ENCODE results near the gene PATL1.

PATL1 gene

DNA sequence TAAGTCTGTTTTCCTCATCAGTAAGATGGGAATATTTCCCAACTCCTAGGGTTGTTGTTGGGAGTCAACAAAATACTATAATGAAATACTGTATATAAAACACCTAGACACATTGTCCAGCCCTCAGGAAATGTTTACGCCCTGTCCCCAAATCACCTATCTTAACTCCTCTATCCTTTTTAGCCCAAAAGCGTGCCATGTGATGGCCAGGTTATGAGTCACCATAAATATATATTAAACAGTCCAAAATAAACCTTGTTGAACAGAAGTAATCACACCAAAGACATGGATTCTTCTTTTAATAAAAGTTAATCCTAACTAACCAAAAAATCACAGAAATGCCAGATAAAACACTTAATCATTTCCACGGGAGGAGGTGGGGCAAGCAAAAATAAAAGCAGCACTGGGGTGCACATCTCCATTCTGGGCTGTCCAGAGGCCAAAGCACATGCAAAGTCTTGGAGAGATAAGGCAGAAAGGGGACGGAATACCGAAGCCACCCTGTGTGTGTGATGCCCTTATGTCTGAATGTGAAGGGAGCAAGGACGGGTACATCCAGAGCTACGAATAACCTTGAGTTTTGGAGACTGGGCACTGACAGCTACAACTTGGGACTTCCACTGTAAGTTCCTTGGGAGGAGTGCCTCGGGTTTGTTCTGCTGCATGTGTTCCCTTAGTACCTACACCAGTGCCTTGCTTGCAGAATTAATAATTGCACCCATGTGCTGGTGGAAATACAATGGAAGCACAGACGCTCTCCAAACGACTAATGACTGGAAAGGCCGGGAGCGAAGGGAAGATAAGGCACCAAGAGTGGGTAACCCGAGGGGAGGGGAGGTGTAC, 54.3 kb downstream of the PATL1 start:
- no peak for DNase-seq

DNA sequence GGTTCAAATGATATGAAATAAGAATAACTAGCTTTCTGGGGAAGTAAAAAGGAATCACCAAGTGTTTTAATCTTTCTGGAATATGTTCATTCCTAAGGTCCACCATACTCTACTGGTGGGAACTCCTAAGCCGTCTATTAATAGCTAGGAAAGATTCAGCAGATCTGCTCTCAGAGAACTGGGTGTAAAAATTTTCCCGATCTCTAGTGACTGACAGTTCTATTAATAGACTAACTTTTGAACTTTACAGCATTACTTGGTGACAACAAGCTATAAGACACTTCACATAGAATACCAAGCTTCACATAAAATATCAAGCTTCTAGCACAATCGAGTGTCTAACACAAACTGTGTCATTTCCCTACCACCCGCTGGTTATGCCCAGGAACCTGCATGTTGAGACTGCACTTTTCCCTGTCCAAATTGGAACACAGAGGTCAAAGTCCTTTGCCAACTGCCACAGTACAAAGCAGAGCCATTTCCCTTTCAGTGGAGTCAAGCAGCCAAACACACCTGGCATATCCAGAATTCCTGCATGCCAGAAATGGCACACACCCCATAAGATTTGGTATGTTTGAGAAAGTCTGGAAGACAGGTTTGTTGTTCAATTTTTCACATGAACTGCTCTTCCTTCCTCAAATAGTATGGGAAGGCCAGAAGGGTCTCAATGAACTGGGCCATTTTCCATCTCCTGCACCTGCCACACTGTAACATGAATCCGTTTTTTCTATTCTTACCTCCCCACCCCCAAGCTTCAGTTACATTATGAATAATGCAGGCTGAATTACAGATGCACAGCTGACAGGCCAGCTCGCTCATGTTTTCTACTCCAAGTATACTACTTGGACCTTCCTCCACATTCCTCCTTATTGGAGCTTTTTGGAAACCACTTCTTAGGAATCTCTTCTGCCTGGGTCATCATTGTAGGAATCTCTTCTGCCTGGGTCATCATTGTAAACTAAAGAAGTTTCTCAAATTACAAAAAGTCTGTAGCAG, 57.0 kb downstream of the PATL1 start:
- DNase-seq, result peak in 1 of 2 experiments; percentile 62

DNA sequence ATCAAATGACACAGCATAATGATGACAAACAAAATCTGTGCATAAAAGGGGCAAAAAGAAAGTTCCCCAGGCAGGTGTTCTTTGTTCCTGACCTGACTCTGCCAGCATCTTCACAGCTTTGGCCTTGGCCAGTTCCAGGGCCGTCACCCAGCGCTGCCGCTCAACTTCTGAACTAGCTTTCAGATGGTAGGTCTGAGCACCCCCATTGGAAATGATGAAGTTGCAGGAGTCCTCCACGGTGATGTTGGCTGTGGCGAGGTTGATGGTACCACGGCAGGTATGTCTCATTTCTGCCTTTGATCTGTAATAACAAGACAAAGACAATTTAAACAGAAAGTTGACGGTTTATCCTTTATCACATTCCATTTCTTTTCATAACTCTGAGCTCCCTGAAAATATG, 58.5 kb downstream of the PATL1 start:
- no peak for DNase-seq

DNA sequence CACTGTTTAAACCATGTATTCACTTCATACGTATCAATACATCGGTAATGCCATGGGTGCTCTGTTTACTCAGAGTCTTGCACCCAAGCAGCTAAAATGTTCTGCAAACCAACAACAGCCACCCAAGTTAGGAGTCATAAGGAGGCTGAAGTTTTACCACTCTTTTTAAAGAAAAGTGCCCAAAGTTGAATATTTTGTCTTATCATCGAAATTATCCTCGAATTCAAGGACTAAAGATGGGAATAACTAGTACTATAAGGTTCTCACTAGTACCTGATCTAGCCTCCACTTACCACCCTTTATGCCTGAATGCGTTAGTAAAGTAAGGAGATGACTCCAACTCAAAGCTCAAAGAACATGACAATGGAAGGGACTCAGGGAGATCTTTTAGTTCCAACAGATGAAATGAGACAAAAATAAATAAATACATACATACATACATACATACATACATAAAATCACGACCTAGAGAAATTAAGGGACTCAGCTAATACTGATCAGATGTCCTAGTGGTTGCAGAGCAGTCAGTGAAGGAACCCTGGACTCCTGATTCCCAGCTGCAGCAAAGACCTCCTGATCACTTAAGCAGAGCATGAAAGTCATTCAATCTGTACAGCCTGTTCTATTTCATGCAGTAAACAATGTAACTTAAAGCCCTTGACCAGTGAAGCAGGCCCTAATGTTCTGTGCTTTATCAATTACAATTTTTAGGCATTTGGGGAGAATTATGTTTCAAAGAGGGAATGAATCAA, 61.0 kb downstream of the PATL1 start:
- DNase-seq, result no peak

DNA sequence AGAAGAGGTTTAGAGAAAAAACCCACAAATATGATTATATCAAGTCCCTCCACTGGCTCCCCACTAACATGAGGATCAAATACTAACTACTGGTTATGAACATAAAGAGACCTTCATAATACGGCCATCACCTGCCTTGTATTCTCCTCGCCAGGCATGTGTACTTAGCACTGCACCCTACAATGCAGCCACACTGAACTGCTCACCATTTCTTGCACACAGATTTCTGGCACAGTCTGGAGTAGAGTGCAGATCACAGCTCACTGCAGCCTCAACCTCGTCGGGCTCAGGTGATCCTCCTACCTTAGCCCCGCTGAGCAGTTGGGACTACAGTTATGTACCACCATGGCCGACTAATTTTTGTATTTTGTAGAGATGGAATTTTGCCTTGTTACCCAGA, 66.4 kb downstream of the PATL1 start:
- no peak for DNase-seq

DNA sequence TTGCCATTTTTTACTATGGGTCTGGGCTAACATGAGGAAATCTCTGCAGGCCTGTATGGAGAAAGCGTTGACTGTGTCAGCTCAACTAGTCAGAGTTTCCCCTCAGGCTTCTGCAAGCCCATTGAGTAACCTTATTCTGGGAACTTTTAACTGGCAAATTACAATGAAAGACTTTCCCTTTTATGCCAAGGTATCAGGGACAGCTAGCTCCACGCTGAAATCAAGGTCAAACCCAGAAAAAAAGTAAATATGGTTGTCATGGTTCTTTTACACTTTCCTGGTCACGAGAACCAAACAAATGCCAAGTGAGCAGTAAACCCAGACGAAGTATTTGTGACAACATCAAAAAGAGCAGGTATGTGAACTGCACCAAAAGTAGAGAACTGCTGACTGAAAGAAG, 67.0 kb downstream of the PATL1 start:
- DNase-seq, result no peak

DNA sequence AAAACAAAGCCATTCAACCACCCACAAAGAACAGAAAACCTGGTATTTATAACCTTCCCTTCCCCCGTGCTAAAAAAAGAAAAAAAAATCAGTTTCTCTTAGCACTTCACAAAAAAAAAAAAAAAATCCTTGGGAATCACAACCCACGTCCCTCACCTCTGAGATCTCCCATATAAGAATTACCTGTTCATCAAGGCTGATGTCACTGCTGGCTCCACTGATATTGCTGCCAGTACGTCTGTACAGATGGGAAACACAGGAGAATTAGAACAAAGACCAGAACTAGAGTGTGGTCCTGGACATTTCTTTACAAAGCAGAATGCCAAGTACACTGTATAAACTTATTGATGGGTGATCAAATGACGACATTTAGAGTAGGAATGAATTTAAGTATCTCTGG, 68.2 kb downstream of the PATL1 start:
- DNase-seq, result no peak

DNA sequence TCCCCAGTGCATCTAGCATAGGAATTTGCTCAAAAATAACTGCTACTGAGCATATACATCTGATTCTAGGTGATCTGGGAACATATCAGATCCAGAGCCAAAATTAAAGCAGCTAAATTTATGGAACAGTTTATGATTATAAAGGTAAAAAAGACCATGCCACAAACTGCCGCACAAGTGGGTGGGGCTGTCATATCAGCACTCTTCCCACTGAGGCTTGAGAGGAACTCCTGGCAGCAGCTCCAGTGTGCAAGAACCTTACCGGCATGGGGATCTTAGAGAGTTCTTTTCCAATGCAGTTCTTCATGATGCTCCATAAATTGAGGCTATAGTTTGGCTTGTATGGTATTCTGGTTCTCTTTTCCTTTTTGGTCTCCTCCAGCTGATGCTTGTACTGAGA, 68.6 kb downstream of the PATL1 start:
- DNase-seq, result no peak

DNA sequence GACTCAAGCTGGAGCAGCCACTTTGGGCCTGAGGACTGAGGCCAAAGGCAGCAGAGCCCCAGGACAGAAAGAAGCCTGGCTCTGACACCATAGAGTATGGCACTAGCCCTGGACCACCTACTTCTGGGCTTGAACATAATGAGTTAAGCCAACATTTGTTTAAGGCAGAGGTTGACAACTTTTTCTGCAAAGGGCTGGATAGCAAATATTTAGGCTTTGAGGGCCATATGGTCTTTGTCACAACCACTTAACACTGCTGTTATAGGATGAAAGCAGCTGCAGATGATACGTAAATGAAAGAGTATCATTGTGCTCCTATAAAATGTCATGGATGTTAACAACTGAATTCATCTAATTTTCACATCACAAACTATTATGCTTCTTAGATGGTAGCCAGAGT, 69.9 kb downstream of the PATL1 start:
- no peak for DNase-seq
